Activated CD4-positive, alpha-beta T cell treated with anti-CD3 and anti-CD28 coated beads, Interleukin-2, amount 50 U/mL, for 48 hours (primary cell): ENCODE data around the gene TTC28.
"Not testable (repeated sequence)": the region's sequence is repeated elsewhere in the genome, so short reads cannot be mapped to it uniquely, and the experiment has no call there.

Experiments used
- DNase-seq, 2 experiments: peaks; one replicate each; pipeline ENCODE4 v3.0.0-alpha.2; 2020

The TTC28 gene

DNA sequence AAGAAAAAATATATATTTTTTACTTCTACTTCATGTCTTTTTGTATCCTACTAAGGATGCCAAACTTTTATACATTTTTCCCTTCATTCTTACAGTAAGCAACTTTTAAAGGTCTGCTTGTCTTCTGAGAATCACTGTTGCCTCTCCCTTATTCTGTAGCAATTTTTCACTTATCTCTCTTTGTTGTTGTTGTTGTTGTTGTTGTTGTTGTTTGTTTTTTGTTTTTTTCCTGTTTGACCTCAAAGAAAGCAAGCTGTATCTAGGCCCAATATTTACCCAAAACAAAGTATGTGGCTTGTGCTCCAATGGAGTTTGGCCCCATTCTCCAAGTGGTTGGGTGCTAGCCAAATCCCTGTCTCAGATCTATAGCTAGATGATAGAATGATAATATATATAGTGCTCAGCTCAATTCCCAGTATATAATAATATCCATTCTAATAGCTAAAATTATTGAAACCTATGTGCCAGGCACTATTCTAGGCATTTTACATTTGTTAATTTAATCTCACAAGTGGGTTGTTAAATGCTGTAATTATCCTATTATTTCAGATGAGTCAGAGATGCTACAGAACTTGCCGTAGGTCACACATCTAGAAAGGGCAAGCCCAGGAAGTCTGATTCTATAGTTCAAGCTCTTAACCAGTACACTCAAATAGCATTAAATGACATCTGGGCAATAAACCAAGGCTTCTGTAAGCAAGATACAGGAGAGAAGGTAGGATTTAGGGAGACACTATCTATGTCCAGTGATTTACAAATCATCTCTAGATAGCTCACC, 555.5 kb downstream of the TTC28 start:
- DNase-seq: no peak

GRCh38 chr22:28120691-28121592, 558.7 kb downstream of the TTC28 start:
- no peak for DNase-seq

DNA sequence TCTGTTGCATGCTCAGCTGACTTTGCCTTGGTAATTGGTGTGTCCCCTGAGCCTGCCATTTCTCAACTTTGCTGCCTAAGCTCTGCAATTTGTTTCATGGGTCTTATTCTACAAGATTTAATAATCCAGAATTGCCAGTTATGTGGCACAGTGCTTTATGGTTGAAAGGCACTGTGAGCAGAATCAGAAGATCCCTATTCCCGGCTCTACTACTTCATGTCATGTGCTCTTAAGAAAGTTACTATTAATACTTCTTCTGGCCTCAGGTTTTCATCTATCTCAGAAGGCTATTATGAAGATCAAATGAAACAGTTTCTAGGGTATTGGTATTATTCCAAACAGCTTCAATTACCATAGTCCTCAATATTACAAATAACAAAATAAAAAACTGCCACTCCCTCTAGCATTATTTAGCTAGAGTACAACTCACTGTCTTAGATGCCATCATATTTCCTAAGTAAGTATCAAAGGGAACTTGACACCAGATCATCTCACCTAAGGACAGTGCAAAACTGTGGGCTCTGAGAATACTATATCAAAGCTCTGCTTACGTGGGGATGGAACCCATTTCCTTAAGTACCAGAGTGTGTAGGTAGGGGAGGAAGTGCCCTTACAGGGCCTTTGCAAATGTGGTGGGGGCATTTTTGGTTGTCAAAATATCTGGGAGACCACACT, 560.5 kb downstream of the TTC28 start:
- DNase-seq: no peak

GRCh38 chr22:28116219-28116673, 563.4 kb downstream of the TTC28 start:
- no peak for DNase-seq

DNA sequence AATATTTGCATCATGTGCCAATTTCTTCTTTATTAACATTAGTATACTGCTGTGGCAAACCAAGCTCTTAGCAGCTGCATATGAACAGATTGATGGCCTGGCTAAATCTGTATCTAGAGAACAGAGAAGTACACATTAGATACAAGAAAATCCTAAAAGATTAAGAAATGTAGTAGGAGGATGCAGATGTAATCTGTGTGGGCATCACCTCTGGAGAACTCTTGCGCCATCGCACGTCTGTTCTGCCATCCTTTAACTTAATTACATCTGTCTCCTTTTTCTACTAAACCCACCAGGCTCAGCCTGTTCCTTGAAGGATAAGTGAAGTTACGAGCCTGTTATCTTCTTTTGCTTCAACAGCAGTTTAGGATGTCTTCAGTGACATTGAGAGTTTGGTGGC, 564.2 kb downstream of the TTC28 start:
- DNase-seq: no peak

DNA sequence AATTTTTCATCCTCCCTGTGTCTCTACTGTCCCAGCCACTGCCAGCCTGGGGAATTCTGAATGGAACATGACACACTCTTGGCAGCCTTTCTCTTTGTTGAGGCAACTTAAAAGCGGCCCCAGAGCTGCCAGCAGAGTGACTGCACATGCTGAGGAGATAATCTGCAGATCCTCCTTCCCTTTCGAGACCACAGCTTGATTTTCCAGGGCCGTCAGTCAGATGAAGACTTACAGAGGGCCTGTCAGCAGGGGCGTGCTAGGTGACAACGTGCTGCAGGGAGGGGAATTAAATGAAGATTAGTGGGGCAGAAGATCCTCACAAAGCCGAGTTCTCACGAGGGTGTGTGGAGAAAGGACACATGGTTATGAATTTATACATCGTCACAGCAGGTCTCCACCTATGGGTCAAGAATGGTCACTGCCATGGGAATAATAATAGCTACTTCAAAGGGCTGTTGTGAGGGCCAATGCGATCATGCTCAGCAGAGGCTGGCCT, 567.0 kb downstream of the TTC28 start:
- no peak for DNase-seq

DNA sequence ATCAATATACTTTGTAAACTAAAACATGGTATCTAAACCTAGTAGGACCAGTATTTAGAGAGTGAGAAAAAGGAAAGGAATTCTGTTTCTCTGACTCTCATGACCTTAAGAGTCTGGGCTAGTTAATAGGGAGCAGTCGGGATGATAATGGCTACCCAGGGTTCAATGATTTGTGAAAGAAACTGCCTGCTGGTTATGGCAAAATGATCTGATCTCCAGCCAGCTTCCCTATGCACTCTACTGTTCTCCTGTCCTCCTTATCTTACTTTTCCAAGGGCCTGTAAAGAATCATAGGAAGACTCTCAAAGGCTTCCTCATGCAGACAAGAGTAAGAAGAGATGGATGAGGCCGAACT, 567.5 kb downstream of the TTC28 start:
- DNase-seq: no peak

- no peak for DNase-seq
Observed at GRCh38 chr22:28111501-28112189, 568.0 kb downstream of the TTC28 start.

- DNase-seq: no peak
Observed at GRCh38 chr22:28108851-28109250, 570.8 kb downstream of the TTC28 start.

GRCh38 chr22:28106617-28107016, 573.0 kb downstream of the TTC28 start:
- DNase-seq: no peak

DNA sequence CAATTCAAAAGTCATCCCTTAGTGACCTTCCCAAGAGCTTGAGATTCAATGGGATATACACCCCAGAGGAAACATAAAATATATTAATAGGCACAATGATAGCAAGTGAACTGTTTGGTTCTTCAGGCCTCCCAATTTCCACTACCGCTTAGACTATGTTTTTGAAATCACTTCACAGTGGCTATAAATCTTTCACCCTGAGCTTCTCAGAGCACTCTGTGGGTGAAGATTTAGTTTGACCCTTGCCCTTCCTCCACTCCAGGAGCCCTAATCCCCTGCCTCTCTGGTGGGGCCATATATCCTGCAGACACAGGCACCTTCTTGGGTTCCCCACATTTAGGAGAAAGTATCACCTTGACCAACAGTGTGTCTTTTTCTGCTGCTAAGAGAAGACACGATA, 573.7 kb downstream of the TTC28 start:
- no peak for DNase-seq

DNA sequence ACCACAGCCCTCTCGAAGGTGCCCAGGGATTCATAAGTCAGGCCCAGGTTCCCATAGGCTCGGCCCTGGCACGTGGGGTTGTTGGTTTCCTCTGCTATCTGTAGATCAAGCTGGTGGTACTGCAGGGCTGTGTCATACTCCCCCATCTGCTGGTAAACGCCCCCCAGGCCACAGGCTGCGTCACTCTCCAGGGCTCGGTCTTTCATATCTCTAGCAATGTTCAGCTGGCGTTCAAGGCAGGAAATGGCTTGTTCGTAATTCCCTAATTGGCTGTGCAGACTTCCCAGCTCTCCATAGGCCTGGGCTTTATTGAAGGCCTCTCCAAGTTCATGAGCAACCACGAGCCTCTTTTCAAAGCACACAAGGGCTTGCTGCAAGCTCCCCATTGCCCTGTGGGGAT, 574.2 kb downstream of the TTC28 start:
- no peak for DNase-seq

- DNase-seq: no peak
Observed at GRCh38 chr22:28103596-28103995, 576.0 kb downstream of the TTC28 start.

- no peak for DNase-seq
Observed at GRCh38 chr22:28102151-28102812, 577.4 kb downstream of the TTC28 start.

DNA sequence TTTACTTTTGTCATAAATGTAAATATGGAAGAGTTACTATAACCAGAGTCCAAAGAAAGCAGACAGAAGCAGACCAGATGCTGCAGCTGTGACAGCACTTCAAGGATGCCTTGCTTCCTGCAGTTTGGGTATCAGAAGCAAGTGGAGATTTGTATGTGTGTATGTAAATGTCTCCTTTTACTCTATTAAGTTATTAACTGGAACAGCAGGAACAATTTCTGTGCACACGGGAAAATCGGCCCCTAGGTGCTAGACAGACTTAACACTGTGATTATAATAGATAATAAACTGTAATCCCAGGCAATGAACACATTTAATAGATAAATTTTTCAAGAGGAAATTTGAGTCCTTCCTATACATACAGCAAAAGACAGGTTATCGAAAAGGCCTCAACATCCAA, 582.0 kb downstream of the TTC28 start:
- DNase-seq: no peak

DNA sequence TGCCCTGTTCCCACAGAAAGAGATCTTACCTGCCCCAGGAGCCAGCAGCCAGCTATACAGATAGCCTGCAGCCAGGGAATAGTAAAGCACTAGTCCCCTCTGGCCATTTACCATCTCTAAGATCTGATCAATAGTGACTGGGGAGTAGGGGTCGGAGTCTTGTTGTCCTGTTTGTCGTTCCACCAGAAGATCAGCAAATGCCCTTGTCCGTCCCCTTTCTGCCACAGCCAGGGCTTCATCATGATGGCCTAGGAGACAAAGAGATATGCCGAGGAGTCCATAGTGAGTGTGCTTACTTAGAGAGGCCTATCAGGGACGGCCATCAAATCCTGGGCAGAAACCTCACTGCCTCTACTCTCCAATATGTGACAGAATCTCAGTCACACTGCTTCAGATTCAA, 583.5 kb downstream of the TTC28 start:
- no peak for DNase-seq

DNA sequence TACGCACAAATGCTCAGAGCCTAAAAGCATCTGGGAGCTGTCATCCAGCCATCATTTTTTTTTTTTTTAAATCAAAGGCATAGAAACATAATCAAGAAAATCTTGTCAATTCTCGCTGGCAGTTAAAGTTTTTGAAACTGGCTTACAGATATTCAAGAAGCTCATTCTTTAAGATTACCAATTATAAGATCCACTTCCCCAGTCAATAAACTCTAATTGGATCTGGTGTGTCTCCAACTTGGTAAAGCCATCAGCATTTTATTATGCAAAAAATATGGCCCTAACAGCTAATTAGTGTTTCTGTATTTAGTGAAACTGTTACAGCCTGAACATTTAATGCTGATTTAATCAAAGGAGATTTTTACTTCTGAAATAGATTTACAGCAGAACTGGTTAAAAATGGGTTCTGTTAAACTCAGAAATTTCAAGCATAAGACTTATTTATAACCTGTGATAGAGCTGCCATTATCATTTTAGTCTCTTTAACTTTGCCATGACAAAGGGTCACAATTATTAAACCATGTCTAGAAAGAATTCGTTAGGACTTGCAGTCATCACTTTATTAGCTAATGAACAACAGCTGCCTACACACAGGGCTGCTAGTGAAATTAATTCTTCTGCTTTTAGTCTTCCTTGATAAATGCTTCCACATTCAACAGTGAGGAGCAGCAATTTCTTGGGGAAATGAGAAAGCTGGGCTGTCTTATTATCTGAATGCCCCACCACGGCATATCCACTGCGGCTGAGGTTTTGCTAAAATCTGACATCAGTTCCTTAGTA, 584.1 kb downstream of the TTC28 start:
- DNase-seq: no peak

DNA sequence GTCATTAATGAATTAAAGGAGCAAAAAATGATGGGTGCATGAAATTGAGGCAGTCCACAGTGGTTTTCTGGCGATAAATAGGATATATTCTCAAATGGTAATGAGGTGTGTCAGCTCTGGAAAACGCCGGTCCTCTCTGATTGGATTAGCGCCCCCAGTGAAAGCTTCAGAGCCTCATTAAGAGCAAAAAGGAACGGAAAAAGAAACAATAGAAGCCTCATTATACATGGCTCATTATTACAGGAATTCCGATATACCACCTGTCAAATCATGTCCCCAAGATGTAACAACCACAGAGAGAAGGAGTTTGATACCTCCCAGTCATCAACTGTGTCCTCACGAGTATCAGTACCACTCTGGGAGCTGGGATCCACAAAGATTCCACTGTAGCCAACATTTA, 584.9 kb downstream of the TTC28 start:
- DNase-seq: no peak

DNA sequence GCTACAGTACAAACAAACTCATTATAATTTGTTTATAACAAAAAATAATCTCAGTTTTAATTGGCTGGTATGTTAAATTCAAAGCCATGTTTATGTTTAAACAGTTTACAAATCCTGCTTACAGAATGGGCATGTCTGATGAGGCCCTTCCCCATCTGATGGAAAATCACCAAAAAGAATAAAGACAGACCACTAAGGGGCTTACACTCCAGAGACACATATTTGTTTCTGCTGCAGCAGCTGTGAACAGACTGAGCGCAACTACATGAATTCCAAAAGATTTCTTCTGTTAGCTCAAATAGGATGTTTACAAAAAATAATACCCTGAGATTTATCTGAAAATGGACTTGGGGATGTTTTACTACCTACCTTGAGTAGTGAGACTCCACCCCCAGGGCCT, 585.9 kb downstream of the TTC28 start:
- DNase-seq: no peak

GRCh38 chr22:28091486-28091885, 588.2 kb downstream of the TTC28 start:
- no peak for DNase-seq

GRCh38 chr22:28089541-28089940, 590.1 kb downstream of the TTC28 start:
- DNase-seq: not testable (repeated sequence)
